GM23338 (cell line): ENCODE results near the gene ADA. TPM values are rescaled to one million over a fixed set of nuclear protein-coding genes. Genes with fewer than 3 reads are reported as not detected.

Source experiments
- ATAC-seq: fragments of 200-7000 bp; cut with Tn5 transposase; 3 replicates; pipeline ENCODE4 v1.9.1; 2020
- DNase-seq: peaks from one replicate; pipeline ENCODE4 v3.0.0-alpha.2; 2015; ENCODE audit warnings: low spot score
- H2AFZ ChIP-seq: fragments of 200-600 bp; sonication (generic); 2 replicates; pipeline ENCODE4 v1.8.0; 2016; ENCODE audit warnings: antibody characterized with exemption, mild to moderate bottlenecking, moderate library complexity
- H3F3A ChIP-seq: fragments of 200-600 bp; sonication (generic); replicated peaks from 2 replicates; pipeline ENCODE4 v1.8.0; 2017; ENCODE audit warnings: antibody characterized with exemption, mixed run types, low read depth
- H3K27ac ChIP-seq: fragments of 200-600 bp; sonication (generic); 2 replicates; pipeline ENCODE4 v1.6.1; 2016; ENCODE audit warnings: low read depth
- H3K27me3 ChIP-seq: fragments of 200-600 bp; sonication (generic); 2 replicates; pipeline ENCODE4 v1.8.0; 2016; ENCODE audit warnings: mild to moderate bottlenecking, mixed run types, moderate library complexity; ENCODE audit not compliant: insufficient read depth
- H3K36me3 ChIP-seq: fragments of 200-600 bp; sonication (generic); 2 replicates; pipeline ENCODE4 v1.8.0; 2016; ENCODE audit warnings: mild to moderate bottlenecking; ENCODE audit not compliant: insufficient read depth
- H3K4me1 ChIP-seq: fragments of 200-600 bp; sonication (generic); 2 replicates; pipeline ENCODE4 v1.8.0; 2016; ENCODE audit warnings: mild to moderate bottlenecking, moderate library complexity; ENCODE audit not compliant: insufficient read depth
- H3K4me2 ChIP-seq: fragments of 200-600 bp; sonication (generic); 2 replicates; pipeline ENCODE4 v1.7.1; 2017; ENCODE audit warnings: mixed run types
- H3K4me3 ChIP-seq: fragments of 200-600 bp; sonication (generic); 2 replicates; pipeline ENCODE4 v1.6.1; 2016; ENCODE audit warnings: mixed run types
- H3K79me2 ChIP-seq: fragments of 200-600 bp; sonication (generic); replicated peaks from 2 replicates; pipeline ENCODE4 v1.8.0; 2017; ENCODE audit warnings: mild to moderate bottlenecking; ENCODE audit not compliant: insufficient read depth
- H3K9me2 ChIP-seq: fragments of 200-600 bp; sonication (generic); 2 replicates; pipeline ENCODE4 v1.8.0; 2017; ENCODE audit not compliant: insufficient read depth
- H4K20me1 ChIP-seq: fragments of 200-600 bp; sonication (generic); replicated peaks from 2 replicates; pipeline ENCODE4 v1.8.0; 2017; ENCODE audit warnings: mild to moderate bottlenecking; ENCODE audit not compliant: insufficient read depth
- H3K27ac Mint-ChIP-seq: 2 replicates; pipeline ENCODE4 v1.8.0; 2020; ENCODE audit warnings: inconsistent platforms, mild to moderate bottlenecking, moderate library complexity, mixed read lengths
- H3K27me3 Mint-ChIP-seq: 3 replicates; pipeline ENCODE4 v1.8.0; 2022; ENCODE audit warnings: low read depth, mild to moderate bottlenecking, moderate library complexity, mixed read lengths, inconsistent platforms; ENCODE audit not compliant: insufficient read depth, poor library complexity
- H3K36me3 Mint-ChIP-seq: 3 replicates; pipeline ENCODE4 v1.8.0; 2021; ENCODE audit warnings: low read depth, mild to moderate bottlenecking, inconsistent platforms, moderate library complexity, mixed read lengths
- H3K4me1 Mint-ChIP-seq: 3 replicates; pipeline ENCODE4 v1.8.0; 2020; ENCODE audit warnings: mild to moderate bottlenecking, inconsistent platforms, mixed read lengths
- H3K4me3 Mint-ChIP-seq: 3 replicates; pipeline ENCODE4 v1.8.0; 2021; ENCODE audit warnings: moderate library complexity, mild to moderate bottlenecking, inconsistent platforms, mixed read lengths
- H3K9me3 Mint-ChIP-seq: 3 replicates; pipeline ENCODE4 v1.8.0; 2020; ENCODE audit warnings: moderate library complexity, mild to moderate bottlenecking, inconsistent platforms, mixed read lengths
- ETS1 ChIP-seq: IDR thresholded peaks from 2 replicates; pipeline ENCODE4 v1.6.1; 2016; ENCODE audit warnings: antibody characterized with exemption
- EZH2 ChIP-seq: fragments of 200-600 bp; sonication (generic); IDR thresholded peaks from one replicate; pipeline ENCODE4 v1.8.0; 2017; ENCODE audit warnings: antibody characterized with exemption, mild to moderate bottlenecking, low read depth; ENCODE audit not compliant: unreplicated experiment
- EZH2phosphoT487 ChIP-seq: fragments of 200-600 bp; sonication (generic); IDR thresholded peaks from one replicate; pipeline ENCODE4 v1.8.1; 2018; ENCODE audit warnings: antibody characterized with exemption; ENCODE audit not compliant: unreplicated experiment
- NANOG ChIP-seq: IDR thresholded peaks from 2 replicates; pipeline ENCODE4 v1.6.1; 2016; ENCODE audit warnings: antibody characterized with exemption, borderline replicate concordance
- REST ChIP-seq: IDR thresholded peaks from one replicate; pipeline ENCODE4 v1.6.1; 2018; ENCODE audit warnings: antibody characterized with exemption; ENCODE audit not compliant: unreplicated experiment
- STAT1 ChIP-seq: IDR thresholded peaks from one replicate; pipeline ENCODE4 v1.6.1; 2016; ENCODE audit warnings: antibody characterized with exemption; ENCODE audit not compliant: unreplicated experiment
- polyA plus RNA-seq: library from polyadenylated mRNA; unstranded; fragments of >200 nt; fragmentation: Nextera tagmentation; extraction: Ambion mirVana; gene quantifications from 2 replicates; pipeline ENCODE4 v1.2.1, GENCODE V29; 2016
- total RNA-seq: library from RNA; depleted of rRNA; stranded (reverse); fragments of >200 nt; shearing (Covaris generic); gene quantifications from 2 replicates; pipeline ENCODE4 v1.2.3, GENCODE V29; 2014
- TF ChIP-seq, protein P1 (sequence below), 2 experiments: fragments of 200-600 bp in 1 of 2; sonication (generic) in 1 of 2; conservative IDR thresholded peaks; 2 replicates each; pipeline versions ENCODE4 v1.5.1 to v1.6.1; 2016 to 2017; ENCODE audit warnings: antibody characterized with exemption in 2 of 2, low read depth in 2 of 2, mild to moderate bottlenecking in 2 of 2, moderate library complexity in 1 of 2

The ADA gene
- total and polyA plus RNA-seq, 2 experiments from 2014 or later, result 15.8 to 16.2 TPM

- no peaks in the 10 kb centered on the region for H3K79me2 ChIP-seq
- H4K20me1 ChIP-seq, result no peaks in the 10 kb centered on the region; the same call in 1 of the 2 replicates
- no peak for DNase-seq
- H3K27me3 Mint-ChIP-seq, result peaks cover 3% of the 10 kb centered on the region
- H3K27me3 ChIP-seq, result no peaks in the 10 kb centered on the region
- peaks cover 13% of the 10 kb centered on the region; the same call in 2 of the 3 replicates for H3K4me1 Mint-ChIP-seq
- 0 out of 2 replicates have a peak overlapping the region, but pooled peaks have one; percentile 30 for H3K4me2 ChIP-seq
- TF ChIP-seq EZH2 (no peak), NANOG (no peak), EZH2phosphoT487 (no peak), STAT1 (no peak), ETS1 (no peak), REST (no peak)
- TF ChIP-seq, protein P1, sequence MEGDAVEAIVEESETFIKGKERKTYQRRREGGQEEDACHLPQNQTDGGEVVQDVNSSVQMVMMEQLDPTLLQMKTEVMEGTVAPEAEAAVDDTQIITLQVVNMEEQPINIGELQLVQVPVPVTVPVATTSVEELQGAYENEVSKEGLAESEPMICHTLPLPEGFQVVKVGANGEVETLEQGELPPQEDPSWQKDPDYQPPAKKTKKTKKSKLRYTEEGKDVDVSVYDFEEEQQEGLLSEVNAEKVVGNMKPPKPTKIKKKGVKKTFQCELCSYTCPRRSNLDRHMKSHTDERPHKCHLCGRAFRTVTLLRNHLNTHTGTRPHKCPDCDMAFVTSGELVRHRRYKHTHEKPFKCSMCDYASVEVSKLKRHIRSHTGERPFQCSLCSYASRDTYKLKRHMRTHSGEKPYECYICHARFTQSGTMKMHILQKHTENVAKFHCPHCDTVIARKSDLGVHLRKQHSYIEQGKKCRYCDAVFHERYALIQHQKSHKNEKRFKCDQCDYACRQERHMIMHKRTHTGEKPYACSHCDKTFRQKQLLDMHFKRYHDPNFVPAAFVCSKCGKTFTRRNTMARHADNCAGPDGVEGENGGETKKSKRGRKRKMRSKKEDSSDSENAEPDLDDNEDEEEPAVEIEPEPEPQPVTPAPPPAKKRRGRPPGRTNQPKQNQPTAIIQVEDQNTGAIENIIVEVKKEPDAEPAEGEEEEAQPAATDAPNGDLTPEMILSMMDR (conservative IDR thresholded peaks at IDR 0.05; ENCODE audit: low read depth in 2 of 2), result no peak
- no peaks in the 10 kb centered on the region for H3K9me2 ChIP-seq
- H3F3A ChIP-seq, result no peaks in the 10 kb centered on the region
- peak; percentile 17 for ATAC-seq
- H3K36me3 Mint-ChIP-seq, result peaks cover 6% of the 10 kb centered on the region; the same call in 2 of the 3 replicates
- no peak overlapping the region for H3K4me3 ChIP-seq
- peaks cover 5% of the 10 kb centered on the region for H3K4me1 ChIP-seq
- H2AFZ ChIP-seq, result peak overlapping the region; percentile 29; the same call in 1 of the 2 replicates
- H3K27ac Mint-ChIP-seq, result peak overlapping the region; percentile 52; the same call in 1 of the 2 replicates
- H3K36me3 ChIP-seq, result no peaks in the 10 kb centered on the region
- no peaks in the 10 kb centered on the region for H3K9me3 Mint-ChIP-seq
- H3K4me3 Mint-ChIP-seq, result no peak overlapping the region; the same call in 2 of the 3 replicates
- H3K27ac ChIP-seq, result no peak overlapping the region
These were observed 42.4 kb downstream of the ADA start for GRCh38 chr20:44609006-44609515.
